ENCODE results near the gene CDH13.

DNA sequence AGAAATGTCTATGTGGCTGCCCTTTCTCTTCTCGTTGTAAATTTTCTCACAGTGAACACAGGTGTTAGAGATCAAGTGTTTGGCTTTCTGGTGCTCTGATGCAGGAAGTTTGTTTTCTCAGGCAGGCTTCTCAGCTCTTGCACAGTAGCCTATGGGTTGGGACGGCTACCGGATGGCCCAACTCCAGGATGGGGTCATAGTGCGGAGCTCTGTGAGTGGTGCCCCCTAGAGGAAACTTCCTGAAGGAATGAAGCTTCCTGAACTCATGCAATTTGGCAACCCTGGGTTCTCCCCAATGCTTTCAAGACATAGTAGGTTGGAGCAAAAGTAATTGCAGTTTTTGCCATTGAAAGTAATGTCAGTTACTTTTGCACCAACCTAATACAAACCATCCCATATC is 773.5 kb downstream of the CDH13 start:
- TF ChIP-seq BHLHE40 (IDR thresholded peaks at IDR 0.05; ENCODE audit: low read length) (no peak), RAD51 (IDR thresholded peaks at IDR 0.05; ENCODE audit: borderline replicate concordance, low read depth) (no peak), SP1 (CRISPR knock-in tag; IDR thresholded peaks at IDR 0.05) (no peak), SREBF2 (CRISPR knock-in tag; IDR thresholded peaks at IDR 0.05) (no peak), ZNF444 (CRISPR knock-in tag; IDR thresholded peaks at IDR 0.05) (no peak), RCOR1 (IDR thresholded peaks at IDR 0.05; ENCODE audit: borderline replicate concordance in 1 of 2, low read depth in 2 of 2, low read length in 2 of 2) (no peak)
- TF ChIP-seq, protein P1, sequence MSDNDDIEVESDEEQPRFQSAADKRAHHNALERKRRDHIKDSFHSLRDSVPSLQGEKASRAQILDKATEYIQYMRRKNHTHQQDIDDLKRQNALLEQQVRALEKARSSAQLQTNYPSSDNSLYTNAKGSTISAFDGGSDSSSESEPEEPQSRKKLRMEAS (CRISPR knock-in tag; IDR thresholded peaks at IDR 0.05): no peak
- TF ChIP-seq, protein P2, sequence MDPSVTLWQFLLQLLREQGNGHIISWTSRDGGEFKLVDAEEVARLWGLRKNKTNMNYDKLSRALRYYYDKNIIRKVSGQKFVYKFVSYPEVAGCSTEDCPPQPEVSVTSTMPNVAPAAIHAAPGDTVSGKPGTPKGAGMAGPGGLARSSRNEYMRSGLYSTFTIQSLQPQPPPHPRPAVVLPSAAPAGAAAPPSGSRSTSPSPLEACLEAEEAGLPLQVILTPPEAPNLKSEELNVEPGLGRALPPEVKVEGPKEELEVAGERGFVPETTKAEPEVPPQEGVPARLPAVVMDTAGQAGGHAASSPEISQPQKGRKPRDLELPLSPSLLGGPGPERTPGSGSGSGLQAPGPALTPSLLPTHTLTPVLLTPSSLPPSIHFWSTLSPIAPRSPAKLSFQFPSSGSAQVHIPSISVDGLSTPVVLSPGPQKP (CRISPR knock-in tag; IDR thresholded peaks at IDR 0.05): no peak
- TF ChIP-seq, protein P3, sequence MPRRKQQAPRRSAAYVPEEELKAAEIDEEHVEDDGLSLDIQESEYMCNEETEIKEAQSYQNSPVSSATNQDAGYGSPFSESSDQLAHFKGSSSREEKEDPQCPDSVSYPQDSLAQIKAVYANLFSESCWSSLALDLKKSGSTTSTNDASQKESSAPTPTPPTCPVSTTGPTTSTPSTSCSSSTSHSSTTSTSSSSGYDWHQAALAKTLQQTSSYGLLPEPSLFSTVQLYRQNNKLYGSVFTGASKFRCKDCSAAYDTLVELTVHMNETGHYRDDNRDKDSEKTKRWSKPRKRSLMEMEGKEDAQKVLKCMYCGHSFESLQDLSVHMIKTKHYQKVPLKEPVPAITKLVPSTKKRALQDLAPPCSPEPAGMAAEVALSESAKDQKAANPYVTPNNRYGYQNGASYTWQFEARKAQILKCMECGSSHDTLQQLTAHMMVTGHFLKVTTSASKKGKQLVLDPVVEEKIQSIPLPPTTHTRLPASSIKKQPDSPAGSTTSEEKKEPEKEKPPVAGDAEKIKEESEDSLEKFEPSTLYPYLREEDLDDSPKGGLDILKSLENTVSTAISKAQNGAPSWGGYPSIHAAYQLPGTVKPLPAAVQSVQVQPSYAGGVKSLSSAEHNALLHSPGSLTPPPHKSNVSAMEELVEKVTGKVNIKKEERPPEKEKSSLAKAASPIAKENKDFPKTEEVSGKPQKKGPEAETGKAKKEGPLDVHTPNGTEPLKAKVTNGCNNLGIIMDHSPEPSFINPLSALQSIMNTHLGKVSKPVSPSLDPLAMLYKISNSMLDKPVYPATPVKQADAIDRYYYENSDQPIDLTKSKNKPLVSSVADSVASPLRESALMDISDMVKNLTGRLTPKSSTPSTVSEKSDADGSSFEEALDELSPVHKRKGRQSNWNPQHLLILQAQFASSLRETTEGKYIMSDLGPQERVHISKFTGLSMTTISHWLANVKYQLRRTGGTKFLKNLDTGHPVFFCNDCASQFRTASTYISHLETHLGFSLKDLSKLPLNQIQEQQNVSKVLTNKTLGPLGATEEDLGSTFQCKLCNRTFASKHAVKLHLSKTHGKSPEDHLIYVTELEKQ (CRISPR knock-in tag; IDR thresholded peaks at IDR 0.05): no peak

Data from K562 (cell line).